Stimulated activated naive CD4-positive, alpha-beta T cell treated with Interleukin-2 at 50 U/mL for 16 hours (primary cell): Measurements from ENCODE around the gene ZNF827.
A peak's percentile ranks its signal among the peaks of the same experiment; 100 is the strongest.

ENCODE experiments used
- DNase-seq: peaks from one replicate; lab custom pipeline; 2025; lab: John Stamatoyannopoulos, UW

The ZNF827 gene

GRCh38 chr4:145762719-145763118, 175.9 kb downstream of the ZNF827 start:
- no peak for DNase-seq

- DNase-seq = no peak
These were observed 177.4 kb downstream of the ZNF827 start for GRCh38 chr4:145760961-145761929.

DNA sequence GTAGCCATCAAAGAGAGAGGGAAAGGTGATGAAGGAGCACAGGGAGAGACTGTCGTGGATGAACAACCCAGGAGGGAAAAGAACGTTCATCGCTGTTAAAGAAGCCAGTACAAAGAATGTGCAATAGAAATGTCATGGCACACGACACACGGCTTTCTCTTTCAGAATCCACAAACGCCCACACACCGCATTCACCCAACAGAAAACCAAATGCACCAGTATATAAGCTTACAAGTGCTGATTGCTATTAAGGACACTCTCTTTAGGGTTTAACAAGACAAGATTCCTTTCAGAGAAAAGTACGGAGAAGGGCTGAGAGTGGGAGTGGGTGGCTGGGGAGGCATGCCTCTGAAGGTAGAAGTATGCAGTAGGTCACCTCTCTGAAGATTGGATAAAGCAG, 178.4 kb downstream of the ZNF827 start:
- no peak for DNase-seq

DNA sequence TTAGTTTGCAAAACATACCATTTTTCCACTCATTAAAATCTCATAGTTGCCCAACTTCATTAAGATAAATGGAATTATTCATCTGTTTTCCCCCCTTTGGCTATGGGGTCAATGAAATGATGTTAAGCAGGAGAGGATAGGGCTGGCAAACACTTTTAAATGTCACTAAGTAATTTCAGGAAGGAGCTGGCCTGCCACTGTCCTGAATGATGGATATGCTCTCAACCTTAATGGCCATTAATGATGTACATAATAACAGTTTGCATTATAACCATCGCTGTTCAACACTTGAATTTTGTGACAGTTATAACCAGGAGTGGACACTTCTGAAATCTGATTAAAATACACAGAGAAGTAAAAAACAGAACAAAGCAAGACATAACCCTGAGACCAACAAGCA, 181.4 kb downstream of the ZNF827 start:
- DNase-seq = no peak

DNA sequence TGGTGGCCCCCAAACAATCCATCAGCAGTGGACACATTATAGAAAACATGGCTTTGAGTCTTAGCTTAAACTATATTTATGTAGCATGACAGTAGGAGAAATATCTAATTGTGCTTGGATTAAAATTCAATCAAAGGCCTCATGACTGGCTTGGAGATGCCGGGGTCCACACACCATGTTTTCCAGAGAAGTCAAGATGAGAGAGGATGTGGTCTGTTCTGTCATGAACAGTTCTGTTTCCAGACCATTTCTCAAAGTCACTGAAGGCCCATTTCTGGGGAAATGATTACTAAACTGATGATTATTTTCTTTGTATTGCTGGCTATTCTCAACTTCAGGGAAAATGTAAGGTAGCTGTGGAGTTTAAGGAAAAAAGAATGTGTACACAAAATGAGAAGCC, 182.4 kb downstream of the ZNF827 start:
- no peak for DNase-seq

GRCh38 chr4:145755802-145756201, 182.8 kb downstream of the ZNF827 start:
- DNase-seq = no peak

DNA sequence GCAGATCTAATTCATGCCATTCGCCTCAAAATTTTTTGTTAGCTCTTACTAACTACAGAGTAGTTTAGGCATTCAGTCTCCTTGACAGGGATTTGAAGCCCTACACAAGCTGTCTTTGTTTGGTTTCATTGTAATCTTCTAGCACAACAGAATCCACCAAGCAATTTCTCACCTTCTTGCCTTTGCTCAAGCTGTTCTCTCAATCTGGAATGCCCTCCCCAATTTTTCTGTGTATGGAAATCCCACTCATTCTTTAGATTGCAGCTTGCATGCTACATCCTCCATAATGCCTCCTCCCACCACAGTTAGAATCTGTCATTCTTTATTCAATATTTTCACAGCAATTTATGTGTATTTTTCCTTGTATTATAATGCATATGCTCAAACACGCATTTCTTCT, 195.0 kb downstream of the ZNF827 start:
- no peak for DNase-seq

DNA sequence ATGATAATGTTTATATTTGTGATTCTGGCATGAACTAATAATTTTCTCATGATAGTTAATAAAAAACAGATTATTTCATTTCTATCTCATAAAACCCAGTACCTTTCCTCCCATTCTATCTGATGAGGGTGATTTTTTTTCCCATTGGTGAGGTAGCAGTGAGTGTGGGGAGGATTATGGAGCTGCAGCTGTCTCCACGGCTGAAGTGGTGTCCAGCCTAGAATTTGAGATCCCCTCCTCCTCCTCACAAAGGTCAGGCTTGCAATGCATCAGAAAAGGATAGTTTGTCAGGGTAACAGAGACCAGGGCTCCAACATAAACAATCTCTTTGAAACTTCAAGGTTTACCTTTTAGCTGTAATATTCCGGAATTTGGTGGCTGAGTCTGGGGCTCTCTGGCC, 197.8 kb downstream of the ZNF827 start:
- DNase-seq = no peak

- no peak for DNase-seq
These were observed 198.8 kb downstream of the ZNF827 start for GRCh38 chr4:145739845-145740244.

DNA sequence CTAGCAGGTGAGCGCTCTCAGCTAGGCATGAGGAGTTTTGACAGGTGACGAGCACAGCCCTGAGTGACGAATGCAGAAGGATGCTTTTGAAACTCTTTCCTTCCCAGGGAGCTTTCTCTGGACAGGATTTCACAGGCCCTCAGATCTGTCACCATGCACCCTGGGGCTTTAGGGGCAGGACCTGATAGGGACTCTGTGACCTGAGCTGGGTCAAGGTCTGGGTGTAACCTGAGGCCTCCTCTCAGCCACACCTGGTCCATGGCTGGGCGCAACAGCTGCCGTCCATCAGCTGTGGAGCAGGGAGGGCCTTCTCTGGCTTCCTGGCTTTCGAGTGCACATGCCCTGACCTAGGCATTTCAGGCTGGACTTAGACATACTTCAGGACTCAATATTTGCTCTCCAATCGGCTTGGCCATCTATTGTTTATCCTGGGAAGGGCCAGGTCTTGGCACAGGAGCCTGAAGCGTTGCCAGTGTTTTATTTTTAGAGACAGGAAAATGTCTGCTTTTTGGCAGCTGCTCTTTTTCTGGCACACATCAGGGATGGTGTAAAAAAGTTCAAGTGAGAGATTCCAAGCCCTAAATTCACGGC, 202.3 kb downstream of the ZNF827 start:
- DNase-seq = no peak

DNA sequence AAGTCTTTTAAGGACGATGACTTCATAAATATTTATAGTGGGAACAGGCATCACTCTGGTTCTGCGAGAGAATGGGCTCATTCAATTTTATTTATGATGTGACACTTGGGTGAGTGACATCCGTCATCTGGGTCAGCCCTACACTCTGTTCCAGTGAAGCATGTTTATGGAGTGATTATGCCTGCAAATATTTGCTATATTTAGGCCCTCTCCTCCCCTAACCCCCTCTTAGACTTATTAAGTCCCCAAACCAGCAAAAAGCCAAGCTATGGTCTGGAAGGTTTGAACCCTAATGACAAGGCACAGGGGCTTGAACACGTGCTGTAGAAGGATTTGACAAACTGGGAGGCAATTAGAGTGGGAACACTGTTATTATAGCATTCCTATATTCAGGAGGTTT, 202.8 kb downstream of the ZNF827 start:
- DNase-seq = no peak

GRCh38 chr4:145735347-145735675, 203.3 kb downstream of the ZNF827 start:
- DNase-seq = no peak

DNA sequence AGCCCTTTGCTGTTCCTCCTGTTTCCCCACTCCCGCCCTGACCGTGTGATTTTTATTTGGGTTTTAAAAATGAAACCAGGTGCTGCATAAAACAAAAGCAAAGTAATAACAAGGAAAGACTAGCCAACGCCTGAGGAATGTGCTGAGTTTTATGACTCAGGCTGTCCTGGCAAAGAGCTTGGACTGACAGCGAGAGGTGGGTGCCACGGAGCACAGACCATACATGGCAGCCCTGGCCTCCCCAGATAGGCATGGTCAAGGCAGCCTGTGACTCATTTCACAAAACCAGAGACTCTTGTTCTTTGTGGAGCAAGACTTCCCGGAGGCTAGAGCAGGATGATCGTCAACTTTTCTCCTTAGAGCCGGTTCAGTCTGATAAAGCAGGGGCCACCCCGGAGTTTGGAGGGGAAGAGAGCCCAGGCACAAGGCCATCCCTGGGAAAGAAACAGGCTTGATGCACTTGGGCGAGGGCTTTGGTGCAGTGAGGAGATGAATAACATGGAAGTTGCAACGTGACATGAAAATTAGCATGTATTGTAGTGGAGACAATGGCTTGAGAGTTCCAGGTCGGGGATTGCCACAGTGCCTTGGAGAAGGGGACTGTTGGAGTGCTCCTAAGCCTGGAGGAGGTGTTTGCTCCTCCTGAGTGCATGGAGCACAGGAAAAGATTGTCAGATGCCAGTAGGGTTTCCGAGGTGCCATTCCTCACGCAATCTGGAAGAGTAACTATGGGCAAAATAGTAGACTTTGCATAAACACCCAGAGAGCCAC, 203.9 kb downstream of the ZNF827 start:
- no peak for DNase-seq

GRCh38 chr4:145734031-145734430, 204.6 kb downstream of the ZNF827 start:
- no peak for DNase-seq

DNA sequence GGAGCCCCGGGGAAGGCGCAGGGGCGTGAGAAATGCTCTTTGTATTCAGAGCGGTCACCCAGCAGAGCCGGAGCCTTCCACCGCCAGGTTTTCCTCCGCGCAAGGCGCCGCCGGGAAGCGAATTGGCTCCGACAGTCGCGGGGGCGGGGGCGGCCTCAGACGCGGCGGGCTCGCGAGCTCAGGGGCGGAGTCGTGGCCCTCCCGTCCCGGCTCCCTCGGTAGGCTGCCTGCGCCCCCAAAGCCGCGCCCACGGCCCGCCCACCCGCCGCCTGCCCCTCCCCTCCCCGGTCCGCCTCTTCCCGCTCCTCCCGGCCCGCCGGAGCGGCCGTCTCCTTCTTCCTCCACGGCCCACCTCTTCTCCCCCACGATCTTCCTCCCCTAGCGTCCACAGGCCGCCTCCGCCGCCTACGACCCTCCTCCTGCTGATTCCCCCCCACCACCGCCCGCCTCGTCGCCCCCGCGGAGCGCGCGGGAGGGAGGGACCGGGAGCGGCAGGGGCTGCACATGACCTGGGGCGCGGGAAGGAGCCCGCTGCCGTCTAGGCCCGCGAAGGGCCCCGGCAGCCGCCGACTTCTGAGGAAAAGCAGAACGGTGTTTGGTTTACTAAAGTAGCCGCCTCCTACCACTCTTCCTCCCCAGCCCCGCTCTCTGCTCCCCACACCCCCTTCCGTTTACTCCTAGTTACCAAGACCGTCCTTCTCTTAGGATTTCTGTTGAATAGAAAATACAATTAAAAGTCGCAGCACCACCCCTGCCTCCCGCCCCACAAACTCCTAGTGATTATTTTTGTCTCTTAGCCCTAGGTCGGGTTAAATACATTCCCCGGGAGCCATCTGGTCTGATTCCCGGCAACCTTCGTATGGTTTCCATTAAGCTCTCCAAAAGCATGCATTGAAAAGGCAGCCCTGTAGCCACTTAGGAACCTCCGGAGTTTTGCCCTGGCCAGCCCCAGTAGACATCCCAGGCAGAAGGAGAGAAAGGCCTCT, 205.4 kb downstream of the ZNF827 start:
- peak; percentile 82 for DNase-seq

GRCh38 chr4:145732001-145732815, 206.4 kb downstream of the ZNF827 start:
- DNase-seq = no peak

GRCh38 chr4:145731028-145731427, 207.6 kb downstream of the ZNF827 start:
- no peak for DNase-seq

- no peak for DNase-seq
These were observed 208.6 kb downstream of the ZNF827 start for GRCh38 chr4:145730026-145730425.

GRCh38 chr4:145723336-145723735, 215.3 kb downstream of the ZNF827 start:
- DNase-seq = no peak

DNA sequence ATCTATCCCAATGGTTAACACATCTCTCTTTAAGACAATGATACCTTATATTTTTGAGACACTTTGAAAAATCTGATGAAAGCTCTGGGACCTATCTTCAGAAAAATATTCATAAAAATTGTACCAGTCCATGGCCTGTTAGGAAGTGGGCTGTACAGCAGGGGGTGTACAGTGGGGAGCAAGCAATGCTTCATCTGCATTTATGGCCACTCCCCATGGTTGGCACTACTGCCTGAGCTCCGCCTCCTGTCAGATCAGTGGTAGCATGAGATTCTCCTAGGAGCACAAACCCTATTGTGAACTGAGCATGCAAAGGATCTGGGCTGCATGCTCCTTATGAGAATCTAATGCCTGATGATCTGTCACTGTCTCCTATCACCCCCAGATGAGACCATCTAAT, 216.1 kb downstream of the ZNF827 start:
- DNase-seq = no peak

- no peak for DNase-seq
These were observed 218.0 kb downstream of the ZNF827 start for GRCh38 chr4:145720656-145721055.
